Activated CD4-positive, alpha-beta memory T cell treated with anti-CD3 and anti-CD28 coated beads for 36 hours (primary cell): ENCODE results near the gene GLYR1. TPM values are rescaled to one million over a fixed set of nuclear protein-coding genes. Genes with fewer than 3 reads are reported as not detected.

Experiments used
- CTCF ChIA-PET: fragments of 350-600 bp; sonication (Branson Sonifier 250); formaldehyde crosslinking; loops from one replicate; lab custom pipeline; 2021; ENCODE audit warnings: antibody characterized with exemption, inconsistent platforms; lab: Charles Lee
- POLR2A ChIA-PET: fragments of 350-600 bp; sonication (Branson Sonifier 250); formaldehyde crosslinking; loops from one replicate; lab custom pipeline; 2021; ENCODE audit warnings: antibody characterized with exemption; lab: Charles Lee
- DNase-seq: peaks from one replicate; pipeline ENCODE4 v3.0.0-alpha.2; 2020
- H3K27ac Mint-ChIP-seq: one replicate; pipeline ENCODE4 v1.8.0; 2021; ENCODE audit warnings: mixed read lengths
- H3K27me3 Mint-ChIP-seq: one replicate; pipeline ENCODE4 v1.8.0; 2021; ENCODE audit warnings: mixed read lengths
- H3K36me3 Mint-ChIP-seq: one replicate; pipeline ENCODE4 v1.8.0; 2021; ENCODE audit warnings: mixed read lengths
- H3K4me1 Mint-ChIP-seq: one replicate; pipeline ENCODE4 v1.8.0; 2021; ENCODE audit warnings: low read depth, mixed read lengths
- H3K4me3 Mint-ChIP-seq: one replicate; pipeline ENCODE4 v1.8.0; 2021; ENCODE audit warnings: mild to moderate bottlenecking, mixed read lengths
- H3K9me3 Mint-ChIP-seq: one replicate; pipeline ENCODE4 v1.8.0; 2021; ENCODE audit warnings: mixed read lengths
- intact Hi-C: fragments of 100-400 bp; cut with micrococcal nuclease; formaldehyde crosslinking; loops from one replicate; pipeline ENCODE4 v1.15.1; 2023
- total RNA-seq, 2 experiments: library from RNA; stranded (reverse); gene quantifications; one replicate each; pipeline ENCODE4 v1.2.3, GENCODE V29; 2021

The GLYR1 gene
- total RNA-seq, 2 experiments from 2014 or later: 71.6 to 73.3 TPM

- peaks cover 11% of the 10 kb centered on the region for H3K4me1 Mint-ChIP-seq
- ChIA-PET CTCF (no interaction called here), POLR2A (no interaction called here)
- H3K4me3 Mint-ChIP-seq: no peak overlapping the region
- H3K27me3 Mint-ChIP-seq: no peaks in the 10 kb centered on the region
- H3K9me3 Mint-ChIP-seq: no peaks in the 10 kb centered on the region
- intact Hi-C loops: no loop called here
- H3K36me3 Mint-ChIP-seq: peaks cover 44% of the 10 kb centered on the region
- DNase-seq: no peak
- no peak overlapping the region for H3K27ac Mint-ChIP-seq
These were observed 12.8 kb upstream of the GLYR1 start for GRCh38 chr16:4859900-4860255.

- peaks cover 46% of the 10 kb centered on the region for H3K36me3 Mint-ChIP-seq
- no peaks in the 10 kb centered on the region for H3K9me3 Mint-ChIP-seq
These were observed 12.3 kb upstream of the GLYR1 start for GRCh38 chr16:4859190-4859899.

GRCh38 chr16:4855804-4856203, 8.7 kb upstream of the GLYR1 start:
- ChIA-PET CTCF (no interaction called here), POLR2A (no interaction called here)
- Mint-ChIP-seq H3K4me3 (no peak overlapping the region), H3K4me1 (peaks cover 14% of the 10 kb centered on the region), H3K9me3 (no peaks in the 10 kb centered on the region), H3K27ac (no peak overlapping the region), H3K27me3 (no peaks in the 10 kb centered on the region), H3K36me3 (peaks cover 40% of the 10 kb centered on the region)
- intact Hi-C loops: no loop called here
- no peak for DNase-seq

More at GRCh38 chr16:4859190-4859899, 12.3 kb upstream of the GLYR1 start:
- CTCF ChIA-PET: no interaction called here
- POLR2A ChIA-PET: no interaction called here
- intact Hi-C loops: no loop called here
- Mint-ChIP-seq H3K27me3 (no peaks in the 10 kb centered on the region), H3K27ac (no peak overlapping the region), H3K4me1 (peaks cover 11% of the 10 kb centered on the region), H3K4me3 (no peak overlapping the region)
- no peak for DNase-seq

GRCh38 chr16:4855371-4855770, 8.3 kb upstream of the GLYR1 start:
- H3K27me3 Mint-ChIP-seq: no peaks in the 10 kb centered on the region
- peaks cover 38% of the 10 kb centered on the region for H3K36me3 Mint-ChIP-seq
- ChIA-PET CTCF (no interaction called here), POLR2A (no interaction called here)
- H3K4me1 Mint-ChIP-seq: peaks cover 17% of the 10 kb centered on the region
- intact Hi-C loops: no loop called here
- H3K9me3 Mint-ChIP-seq: no peaks in the 10 kb centered on the region
- no peak for DNase-seq
- no peak overlapping the region for H3K4me3 Mint-ChIP-seq
- H3K27ac Mint-ChIP-seq: no peak overlapping the region

- DNase-seq: no peak
- Mint-ChIP-seq H3K4me3 (no peak overlapping the region), H3K4me1 (peaks cover 38% of the 10 kb centered on the region), H3K36me3 (peaks cover 18% of the 10 kb centered on the region), H3K27me3 (no peaks in the 10 kb centered on the region), H3K27ac (no peak overlapping the region), H3K9me3 (no peaks in the 10 kb centered on the region)
- intact Hi-C loops: no loop called here
- CTCF ChIA-PET: no interaction called here
- POLR2A ChIA-PET: no interaction called here
These were observed 5.3 kb upstream of the GLYR1 start for GRCh38 chr16:4852221-4852872.

- CTCF ChIA-PET: no interaction called here
- intact Hi-C loops: no loop called here
- Mint-ChIP-seq H3K36me3 (peaks cover 20% of the 10 kb centered on the region), H3K4me3 (no peak overlapping the region), H3K9me3 (no peaks in the 10 kb centered on the region), H3K4me1 (peaks cover 49% of the 10 kb centered on the region), H3K27me3 (no peaks in the 10 kb centered on the region), H3K27ac (no peak overlapping the region)
- no peak for DNase-seq
- POLR2A ChIA-PET: no interaction called here
These were observed 3.1 kb upstream of the GLYR1 start for GRCh38 chr16:4850211-4850610.

GRCh38 chr16:4847774-4848587, 893 bp upstream of the GLYR1 start:
- Mint-ChIP-seq H3K9me3 (no peaks in the 10 kb centered on the region), H3K4me1 (peaks cover 54% of the 10 kb centered on the region), H3K4me3 (peak overlapping the region; percentile 90), H3K27me3 (no peaks in the 10 kb centered on the region), H3K27ac (peak overlapping the region; percentile 79), H3K36me3 (peaks cover 20% of the 10 kb centered on the region)
- POLR2A ChIA-PET: no interaction called here
- CTCF ChIA-PET: interaction anchor here (1.3 kb wide), 1 partner anchor 108 kb away, joined by 3 read pairs; no protein-coding TSS in a partner anchor
- intact Hi-C loops: loop anchor here (1.0 to 5.0 kb wide), 3 partner anchors 46 to 249 kb away; partner anchors contain the start of genes EEF2KMT and ROGDI
- DNase-seq: peak; percentile 54

- peak; percentile 36 for DNase-seq
- Mint-ChIP-seq H3K27ac (peak overlapping the region; percentile 75), H3K36me3 (peaks cover 20% of the 10 kb centered on the region), H3K27me3 (no peaks in the 10 kb centered on the region), H3K4me1 (peaks cover 47% of the 10 kb centered on the region), H3K9me3 (no peaks in the 10 kb centered on the region), H3K4me3 (peak overlapping the region; percentile 86)
- ChIA-PET CTCF (interaction anchor here (1.3 kb wide), 1 partner anchor 12 kb away, joined by 3 read pairs; no protein-coding TSS in a partner anchor), POLR2A (interaction anchor here (0.7 kb wide), 1 partner anchor 112 kb away, joined by 3 read pairs; the partner anchor contains the start of gene DNAAF8)
- intact Hi-C loops: loop anchor here (5.0 kb wide), 1 partner anchor 251 kb away; the partner anchor contains the start of gene EEF2KMT
These were observed 586 bp downstream of the GLYR1 start for GRCh38 chr16:4846503-4846900.

- peaks cover 53% of the 10 kb centered on the region for H3K36me3 Mint-ChIP-seq
- H3K9me3 Mint-ChIP-seq: no peaks in the 10 kb centered on the region
- ChIA-PET CTCF (no interaction called here), POLR2A (no interaction called here)
- H3K27me3 Mint-ChIP-seq: no peaks in the 10 kb centered on the region
- DNase-seq: no peak
- no peak overlapping the region for H3K4me3 Mint-ChIP-seq
- intact Hi-C loops: no loop called here
- H3K4me1 Mint-ChIP-seq: peaks cover 15% of the 10 kb centered on the region
- no peak overlapping the region for H3K27ac Mint-ChIP-seq
These were observed 6.1 kb downstream of the GLYR1 start for GRCh38 chr16:4840984-4841383.

- ChIA-PET POLR2A (no interaction called here), CTCF (no interaction called here)
- Mint-ChIP-seq H3K9me3 (no peaks in the 10 kb centered on the region), H3K36me3 (peaks cover 47% of the 10 kb centered on the region), H3K27me3 (no peaks in the 10 kb centered on the region), H3K4me1 (peaks cover 6% of the 10 kb centered on the region), H3K27ac (no peak overlapping the region), H3K4me3 (no peak overlapping the region)
- no peak for DNase-seq
- intact Hi-C loops: no loop called here
These were observed 7.1 kb downstream of the GLYR1 start for GRCh38 chr16:4839942-4840341.

- Mint-ChIP-seq H3K4me1 (peaks cover 15% of the 10 kb centered on the region), H3K4me3 (no peak overlapping the region), H3K9me3 (no peaks in the 10 kb centered on the region), H3K36me3 (peaks cover 36% of the 10 kb centered on the region), H3K27me3 (no peaks in the 10 kb centered on the region), H3K27ac (no peak overlapping the region)
- intact Hi-C loops: no loop called here
- POLR2A ChIA-PET: no interaction called here
- CTCF ChIA-PET: no interaction called here
- no peak for DNase-seq
These were observed 9.2 kb downstream of the GLYR1 start for GRCh38 chr16:4837733-4838501.
